Gastroesophageal sphincter (tissue), 4 donors: ENCODE data around the gene MICAL3. TPM values are rescaled to one million over a fixed set of nuclear protein-coding genes. Genes with fewer than 3 reads are reported as not detected.

Experiments used
- ATAC-seq: fragments of 150-250 bp; one replicate; pipeline ENCODE4 v1.9.1; 2016; ENCODE audit warnings: mild to moderate bottlenecking, moderate library complexity
- H3K27ac ChIP-seq, 4 donors: fragments of 200-600 bp; sonication (generic) in 3 of 4; 1 replicate in 3 of 4; 2 replicates in 1 of 4; pipeline ENCODE4 v1.5.1; 2016 to 2019
- H3K27me3 ChIP-seq: fragments of 200-600 bp; sonication (generic); one replicate; pipeline ENCODE4 v1.5.1; 2019
- H3K36me3 ChIP-seq, 2 donors: fragments of 200-600 bp; sonication (generic); one replicate each; pipeline ENCODE4 v1.5.1; 2019; ENCODE audit warnings: control low read depth in 1 of 2
- H3K4me1 ChIP-seq, 3 donors: fragments of 200-600 bp; sonication (generic); 1 replicate in 2 of 3; 2 replicates in 1 of 3; pipeline ENCODE4 v1.5.1; 2016 to 2019; ENCODE audit warnings: control low read depth in 2 of 3
- H3K4me3 ChIP-seq, 2 donors: fragments of 200-600 bp; sonication (generic); one replicate each; pipeline ENCODE4 v1.5.1; 2019; ENCODE audit warnings: mild to moderate bottlenecking in 1 of 2, moderate library complexity in 1 of 2
- H3K9me3 ChIP-seq, 3 donors: fragments of 200-600 bp; sonication (generic); one replicate each; pipeline ENCODE4 v1.5.1; 2017 to 2019; ENCODE audit warnings: control low read depth in 2 of 3
- EP300 ChIP-seq: sonication (generic); formaldehyde crosslinking; IDR thresholded peaks from one replicate; pipeline ENCODE4 v1.6.1; 2017; ENCODE audit warnings: antibody characterized with exemption, mild to moderate bottlenecking
- POLR2A ChIP-seq, 2 donors: fragments of 450-650 bp; IDR thresholded peaks; one replicate each; pipeline ENCODE4 v1.6.1; 2017; ENCODE audit warnings: antibody characterized with exemption in 2 of 2, mild to moderate bottlenecking in 2 of 2, moderate library complexity in 1 of 2
- POLR2AphosphoS5 ChIP-seq: sonication (generic); formaldehyde crosslinking; IDR thresholded peaks from one replicate; pipeline ENCODE4 v1.6.1; 2017; ENCODE audit warnings: antibody characterized with exemption
- WGBS, 2 donors: methylation state at CpG; one replicate each; pipeline ENCODE4 v1.1.5; 2018; ENCODE audit warnings: low coverage in 1 of 2; 5-methylcytosine and 5-hydroxymethylcytosine counted together
- total RNA-seq, 4 donors: library from RNA; depleted of rRNA; stranded (reverse); fragments of >200 nt; gene quantifications; one replicate each; pipeline ENCODE4 v1.1.0, GENCODE V29; 2016
- TF ChIP-seq, protein P1 (sequence below), 4 experiments: fragments of 200-600 bp in 2 of 4; fragments of 450-650 bp in 2 of 4; sonication (generic) in 1 of 4; IDR thresholded peaks; one replicate each; pipeline ENCODE4 v1.5.1; 2017 to 2019; ENCODE audit warnings: antibody characterized with exemption in 4 of 4, mild to moderate bottlenecking in 2 of 4, moderate library complexity in 2 of 4

The MICAL3 gene
- total RNA-seq, 4 donors from 2014 or later, result 37.3 to 120 (median 51.5) TPM

DNA sequence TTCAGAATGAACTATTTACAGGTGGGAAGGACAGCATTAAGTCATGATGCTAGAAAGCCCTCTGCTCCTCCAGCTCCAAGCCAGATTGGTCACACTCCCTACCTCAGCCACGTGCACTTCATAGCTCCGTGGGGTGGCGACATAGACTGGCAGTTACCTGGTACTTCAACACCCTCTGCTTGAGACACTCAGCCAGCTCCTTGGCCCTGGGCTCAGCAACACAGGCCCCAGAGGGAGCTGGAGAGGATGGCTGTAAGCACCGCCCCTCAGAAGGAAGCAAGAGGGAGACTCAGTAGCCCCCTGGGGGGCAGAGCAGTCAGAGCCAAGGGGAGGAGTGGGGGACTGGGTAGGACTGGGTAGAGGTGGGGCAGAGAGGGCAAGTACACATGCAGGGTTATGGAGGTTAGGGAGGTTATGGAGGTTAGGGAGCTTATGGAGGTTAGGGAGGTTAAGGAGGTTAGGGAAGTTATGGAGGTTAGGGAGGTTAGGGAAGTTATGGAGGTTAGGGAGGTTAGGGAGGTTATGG, 148.0 kb downstream of the MICAL3 start:
- TF ChIP-seq, protein P1, sequence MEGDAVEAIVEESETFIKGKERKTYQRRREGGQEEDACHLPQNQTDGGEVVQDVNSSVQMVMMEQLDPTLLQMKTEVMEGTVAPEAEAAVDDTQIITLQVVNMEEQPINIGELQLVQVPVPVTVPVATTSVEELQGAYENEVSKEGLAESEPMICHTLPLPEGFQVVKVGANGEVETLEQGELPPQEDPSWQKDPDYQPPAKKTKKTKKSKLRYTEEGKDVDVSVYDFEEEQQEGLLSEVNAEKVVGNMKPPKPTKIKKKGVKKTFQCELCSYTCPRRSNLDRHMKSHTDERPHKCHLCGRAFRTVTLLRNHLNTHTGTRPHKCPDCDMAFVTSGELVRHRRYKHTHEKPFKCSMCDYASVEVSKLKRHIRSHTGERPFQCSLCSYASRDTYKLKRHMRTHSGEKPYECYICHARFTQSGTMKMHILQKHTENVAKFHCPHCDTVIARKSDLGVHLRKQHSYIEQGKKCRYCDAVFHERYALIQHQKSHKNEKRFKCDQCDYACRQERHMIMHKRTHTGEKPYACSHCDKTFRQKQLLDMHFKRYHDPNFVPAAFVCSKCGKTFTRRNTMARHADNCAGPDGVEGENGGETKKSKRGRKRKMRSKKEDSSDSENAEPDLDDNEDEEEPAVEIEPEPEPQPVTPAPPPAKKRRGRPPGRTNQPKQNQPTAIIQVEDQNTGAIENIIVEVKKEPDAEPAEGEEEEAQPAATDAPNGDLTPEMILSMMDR (IDR thresholded peaks at IDR 0.05), result no peak
- TF ChIP-seq POLR2A (IDR thresholded peaks at IDR 0.05) (no peak), EP300 (no peak), POLR2AphosphoS5 (no peak)
- Histone ChIP-seq H3K27me3 (no peaks in the 10 kb centered on the region), H3K4me1 (peaks cover 0 to 9% (median 0%) of the 10 kb centered on the region in 3 donors), H3K9me3 (no peaks in the 10 kb centered on the region), H3K27ac (no peak overlapping the region), H3K4me3 (no peak overlapping the region), H3K36me3 (peaks cover 0 to 87% of the 10 kb centered on the region in 2 donors)
- 64% methylated on average over 2 of the region's 4 CpGs; no CpG with 5 or more reads in 1 of the 2 donors for WGBS, 2 donors
- ATAC-seq, result no peak

DNA sequence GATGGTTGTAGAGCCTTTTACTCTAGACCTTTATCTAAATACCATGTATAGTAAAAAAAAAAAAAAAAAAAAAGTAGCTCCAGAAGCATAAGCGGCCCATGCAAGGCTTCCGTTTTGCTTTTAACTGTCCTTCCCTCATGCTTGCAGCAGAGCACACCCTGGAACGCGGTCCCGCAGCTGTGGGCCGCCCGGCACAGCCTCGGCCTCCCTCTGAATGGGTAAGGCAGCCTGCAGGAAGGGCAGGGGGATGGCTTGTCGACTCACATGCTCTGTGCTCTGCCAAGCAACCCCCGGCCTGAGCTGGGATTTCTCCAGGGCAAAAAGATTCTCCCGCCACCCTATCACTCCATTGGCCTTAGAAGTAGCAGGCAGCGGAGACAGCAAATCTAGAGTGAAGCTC, 148.7 kb downstream of the MICAL3 start:
- 90% methylated on average over 8 of the region's 12 CpGs; no CpG with 5 or more reads in 1 of the 2 donors for WGBS, 2 donors
- Histone ChIP-seq H3K27me3 (no peaks in the 10 kb centered on the region), H3K9me3 (no peaks in the 10 kb centered on the region), H3K27ac (no peak overlapping the region), H3K4me1 (peaks cover 0 to 9% (median 0%) of the 10 kb centered on the region in 3 donors), H3K36me3 (peaks cover 0 to 87% of the 10 kb centered on the region in 2 donors), H3K4me3 (no peak overlapping the region)
- TF ChIP-seq, protein P1 (IDR thresholded peaks at IDR 0.05), result no peak
- TF ChIP-seq EP300 (no peak), POLR2A (IDR thresholded peaks at IDR 0.05) (no peak), POLR2AphosphoS5 (no peak)
- no peak for ATAC-seq

DNA sequence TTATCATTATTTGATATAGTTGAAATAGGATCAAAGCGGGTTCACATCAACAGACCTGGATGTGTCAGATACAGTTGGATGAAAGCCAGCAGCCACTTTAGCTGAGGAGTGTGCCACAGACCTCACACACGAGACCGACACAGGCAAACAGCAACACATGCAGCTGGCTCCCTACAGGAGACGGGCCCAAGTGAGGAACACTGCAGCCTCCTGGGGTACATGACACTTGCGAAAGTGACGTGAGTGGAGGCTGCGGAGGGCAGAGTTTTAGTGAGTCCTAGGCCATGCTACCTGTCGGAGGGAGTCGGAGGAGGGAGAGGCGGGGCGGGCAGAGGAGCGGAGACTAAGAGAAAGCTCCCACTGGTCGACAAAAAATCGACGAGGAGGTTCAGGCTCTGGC, 149.2 kb downstream of the MICAL3 start:
- Histone ChIP-seq H3K27ac (no peak overlapping the region), H3K36me3 (peaks cover 0 to 87% of the 10 kb centered on the region in 2 donors), H3K27me3 (no peaks in the 10 kb centered on the region), H3K9me3 (no peaks in the 10 kb centered on the region), H3K4me3 (no peak overlapping the region), H3K4me1 (peaks cover 0 to 13% (median 0%) of the 10 kb centered on the region in 3 donors)
- no peak for TF ChIP-seq POLR2AphosphoS5
- TF ChIP-seq, protein P1 (IDR thresholded peaks at IDR 0.05), result no peak
- no peak for TF ChIP-seq EP300
- 87 to 93% methylated on average over 3 to 11 of the region's 15 CpGs for WGBS, 2 donors
- ATAC-seq, result no peak

DNA sequence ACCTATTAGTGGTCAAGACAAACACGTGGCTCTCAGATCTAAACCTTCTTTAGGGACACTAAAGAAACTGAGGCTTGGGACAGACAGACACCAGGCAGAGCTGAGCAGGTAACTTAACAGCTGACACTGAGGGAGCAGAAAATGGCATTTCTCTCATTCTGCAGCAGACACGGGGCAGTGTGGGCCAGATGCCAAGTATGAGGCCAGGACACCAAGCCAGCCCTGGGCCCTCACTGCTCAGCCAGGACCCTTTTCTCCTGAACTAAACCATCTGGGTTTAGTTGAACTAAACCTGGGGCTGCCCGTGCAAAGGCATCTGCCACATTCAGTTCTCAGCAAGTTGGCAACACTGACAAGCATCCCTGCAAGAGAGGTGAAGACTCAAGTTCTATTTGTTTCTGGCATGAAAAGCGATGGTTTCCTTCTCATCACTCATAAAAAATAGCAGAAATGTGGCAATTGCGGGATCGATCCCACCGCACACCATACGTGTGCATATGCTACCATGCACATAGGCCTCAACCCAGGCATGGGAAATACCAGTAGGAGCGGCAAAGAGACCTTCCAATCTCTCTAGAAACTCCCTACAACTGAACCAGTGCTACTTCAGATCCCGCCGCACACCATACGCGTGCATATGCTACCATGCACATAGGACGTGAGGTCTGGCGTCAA, 150.0 kb downstream of the MICAL3 start:
- H3K4me1 ChIP-seq, result peaks cover 0 to 20% (median 5%) of the 10 kb centered on the region in 3 donors
- H3K9me3 ChIP-seq, result no peaks in the 10 kb centered on the region
- H3K27ac ChIP-seq, result no peak overlapping the region
- H3K4me3 ChIP-seq, result no peak overlapping the region
- 62 to 84% methylated on average over 3 to 7 of the region's 15 CpGs for WGBS, 2 donors
- no peak for ATAC-seq
- H3K27me3 ChIP-seq, result no peaks in the 10 kb centered on the region
- H3K36me3 ChIP-seq, result peaks cover 0 to 85% of the 10 kb centered on the region in 2 donors
- TF ChIP-seq, protein P1 (IDR thresholded peaks at IDR 0.05), result no peak
- no peak for TF ChIP-seq POLR2AphosphoS5
- TF ChIP-seq POLR2A (IDR thresholded peaks at IDR 0.05), result no peak
- no peak for TF ChIP-seq EP300

DNA sequence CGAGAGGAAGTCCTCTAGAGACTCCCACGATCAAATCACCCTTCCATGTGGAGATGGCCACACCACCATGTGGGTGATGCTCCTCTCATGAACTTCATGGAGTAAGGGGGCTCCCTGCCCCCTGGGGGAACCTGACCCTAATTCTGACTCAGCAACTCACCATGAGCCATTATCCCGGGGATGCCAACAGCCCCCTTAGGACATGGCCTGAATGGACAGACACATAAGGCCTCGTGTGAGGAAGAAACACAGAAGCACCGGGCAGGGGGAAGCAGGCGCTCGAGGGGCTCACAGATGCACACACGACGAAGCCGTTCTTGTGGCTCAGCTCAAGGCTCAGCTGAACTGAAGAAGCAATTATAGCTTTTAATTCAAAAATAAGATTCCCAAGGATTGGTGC, 150.6 kb downstream of the MICAL3 start:
- ATAC-seq, result no peak
- Histone ChIP-seq H3K4me3 (no peak overlapping the region), H3K27me3 (no peaks in the 10 kb centered on the region), H3K27ac (no peak overlapping the region), H3K4me1 (peaks cover 0 to 26% (median 6%) of the 10 kb centered on the region in 3 donors), H3K36me3 (peaks cover 0 to 85% of the 10 kb centered on the region in 2 donors), H3K9me3 (no peaks in the 10 kb centered on the region)
- TF ChIP-seq POLR2AphosphoS5 (no peak), EP300 (no peak), POLR2A (IDR thresholded peaks at IDR 0.05) (no peak)
- TF ChIP-seq, protein P1 (IDR thresholded peaks at IDR 0.05), result no peak
- 94% methylated on average over 7 of the region's 10 CpGs; no CpG with 5 or more reads in 1 of the 2 donors for WGBS, 2 donors
